Psoas muscle (tissue), 8 donors: ENCODE measurements around the gene ZNF804B. TPM values are rescaled to one million over a fixed set of nuclear protein-coding genes. Genes with fewer than 3 reads are reported as not detected.

Experiments used
- ATAC-seq, 4 donors: fragments of 200-7000 bp; cut with Tn5 transposase; one replicate each; pipeline ENCODE4 v1.9.1; 2020; ENCODE audit warnings: moderate library complexity in 3 of 4, mild to moderate bottlenecking in 2 of 4
- DNase-seq, 2 donors: peaks; one replicate each; pipeline ENCODE4 v3.0.0-alpha.2; 2020
- H3K27ac ChIP-seq: fragments of 200-600 bp; one replicate; pipeline ENCODE4 v1.8.0; 2022
- H3K27me3 ChIP-seq, 3 donors: fragments of 200-600 bp in 1 of 3; one replicate each; pipeline versions ENCODE4 v1.6.1 to v1.8.0; 2013 to 2022; ENCODE audit warnings: low read length in 2 of 3, mild to moderate bottlenecking in 2 of 3, moderate library complexity in 1 of 3; ENCODE audit not compliant: insufficient read depth in 3 of 3
- H3K36me3 ChIP-seq, 2 donors: fragments of 200-600 bp in 1 of 2; one replicate each; pipeline versions ENCODE4 v1.6.1 to v1.8.0; 2013 to 2022; ENCODE audit warnings: low read depth in 1 of 2, mild to moderate bottlenecking in 1 of 2, moderate library complexity in 1 of 2; ENCODE audit not compliant: insufficient read depth in 1 of 2
- H3K4me1 ChIP-seq: fragments of 200-600 bp; one replicate; pipeline ENCODE4 v1.8.0; 2022
- H3K4me3 ChIP-seq: fragments of 200-600 bp; one replicate; pipeline ENCODE4 v1.8.0; 2022; ENCODE audit warnings: mild to moderate bottlenecking
- H3K9me3 ChIP-seq: fragments of 200-600 bp; one replicate; pipeline ENCODE4 v1.8.0; 2022
- WGBS, 3 donors: extraction: QIAGEN DNeasy Blood & Tissue Kit; methylation state at CpG; one replicate each; pipeline versions ENCODE4 v1.1.6 to v1.1.7; 2013; 5-methylcytosine and 5-hydroxymethylcytosine counted together
- intact Hi-C, 2 donors: fragments of 100-400 bp; cut with DNase I; formaldehyde crosslinking; loops; one replicate each; pipeline versions ENCODE4 v1.11.0 to v1.14.2; 2022
- polyA plus RNA-seq, 3 donors: library from polyadenylated mRNA; stranded (reverse); fragments of 200-250 nt; gene quantifications; one replicate each; pipeline ENCODE4 v1.2.3, GENCODE V29; 2013
- total RNA-seq, 4 donors: library from RNA; stranded (reverse); fragmentation: NEBNext Ultra II Directional in 2 of 4; extraction: Animal tissue kit (Norgen Biotek cat#: 25700) in 2 of 4; gene quantifications; one replicate each; pipeline versions ENCODE4 v1.2.1 to v1.2.4, GENCODE V29; 2021 to 2023
- TF ChIP-seq, protein P1 (sequence below): fragments of 200-600 bp; IDR thresholded peaks from one replicate; pipeline ENCODE4 v1.8.0; 2022; ENCODE audit warnings: antibody characterized with exemption
- donor health status: healthy with polysubstance abuse.
- donor health status: DM: no; HTN: no; CAD: no; lungs with moderate emphysema.
- donor health status: Bipolar disorder and iron deficiency.
- donor health status: healthy.
- donor health status: DM: yes; HTN: yes; CAD: no.
- donor health status: DM: no; HTN: no; CAD: no.
- donor health status: DM: no; HTN: no; CAD: no.
- donor health status: DM: yes; HTN: yes; CAD: no.

Gene ZNF804B
- total and polyA plus RNA-seq, 7 donors = not detected

DNA sequence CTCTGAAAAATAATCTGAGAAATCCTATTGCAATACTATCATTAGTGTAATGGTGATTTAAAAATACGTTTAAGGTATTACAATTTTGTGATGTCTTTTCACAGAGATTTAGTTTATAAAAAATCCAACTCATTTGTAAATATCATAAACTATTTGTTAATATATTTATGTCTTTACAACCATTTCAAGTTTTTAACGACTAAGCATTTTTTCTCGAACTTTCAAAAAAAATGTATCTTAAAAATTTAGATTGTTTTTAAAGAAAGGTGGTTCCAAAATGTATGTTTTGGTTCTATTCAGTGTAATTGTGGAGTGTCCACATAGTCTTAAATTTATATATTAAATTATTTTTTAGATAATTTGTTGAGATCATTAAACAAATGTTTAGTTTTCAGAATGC, 170.2 kb downstream of the ZNF804B start:
- Histone ChIP-seq H3K27me3 (no peaks in the 10 kb centered on the region), H3K9me3 (no peaks in the 10 kb centered on the region), H3K4me3 (no peak overlapping the region), H3K27ac (no peak overlapping the region), H3K36me3 (no peaks in the 10 kb centered on the region), H3K4me1 (peaks cover 11% of the 10 kb centered on the region)
- TF ChIP-seq, protein P1, sequence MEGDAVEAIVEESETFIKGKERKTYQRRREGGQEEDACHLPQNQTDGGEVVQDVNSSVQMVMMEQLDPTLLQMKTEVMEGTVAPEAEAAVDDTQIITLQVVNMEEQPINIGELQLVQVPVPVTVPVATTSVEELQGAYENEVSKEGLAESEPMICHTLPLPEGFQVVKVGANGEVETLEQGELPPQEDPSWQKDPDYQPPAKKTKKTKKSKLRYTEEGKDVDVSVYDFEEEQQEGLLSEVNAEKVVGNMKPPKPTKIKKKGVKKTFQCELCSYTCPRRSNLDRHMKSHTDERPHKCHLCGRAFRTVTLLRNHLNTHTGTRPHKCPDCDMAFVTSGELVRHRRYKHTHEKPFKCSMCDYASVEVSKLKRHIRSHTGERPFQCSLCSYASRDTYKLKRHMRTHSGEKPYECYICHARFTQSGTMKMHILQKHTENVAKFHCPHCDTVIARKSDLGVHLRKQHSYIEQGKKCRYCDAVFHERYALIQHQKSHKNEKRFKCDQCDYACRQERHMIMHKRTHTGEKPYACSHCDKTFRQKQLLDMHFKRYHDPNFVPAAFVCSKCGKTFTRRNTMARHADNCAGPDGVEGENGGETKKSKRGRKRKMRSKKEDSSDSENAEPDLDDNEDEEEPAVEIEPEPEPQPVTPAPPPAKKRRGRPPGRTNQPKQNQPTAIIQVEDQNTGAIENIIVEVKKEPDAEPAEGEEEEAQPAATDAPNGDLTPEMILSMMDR = no peak
- intact Hi-C loops = no loop called here
- 81 to 87% (median 85%) methylated on average over 3 of the region's 3 CpGs for WGBS, 3 donors
- ATAC-seq (no peak), DNase-seq (no peak)

DNA sequence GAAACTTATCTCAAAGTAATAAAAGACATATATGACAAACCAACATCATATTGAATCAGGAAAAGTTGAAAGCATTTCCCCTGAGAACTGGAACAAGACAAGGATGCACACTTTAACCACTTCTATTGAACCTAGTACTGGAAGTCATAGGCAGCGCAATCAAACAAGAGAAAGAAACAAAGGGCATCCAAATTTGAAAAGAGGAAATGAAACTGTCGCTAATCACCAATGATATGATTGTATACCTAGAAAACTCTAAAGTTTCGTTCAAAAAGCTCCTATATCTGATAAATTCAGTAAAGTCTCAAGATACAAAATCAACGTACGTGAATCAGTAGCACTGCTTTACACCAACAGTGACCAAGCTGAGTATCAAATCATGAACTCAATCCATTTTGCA, 173.8 kb downstream of the ZNF804B start:
- DNase-seq (no peak), ATAC-seq (no peak)
- Histone ChIP-seq H3K36me3 (no peaks in the 10 kb centered on the region), H3K27me3 (no peaks in the 10 kb centered on the region), H3K4me1 (peaks cover 6% of the 10 kb centered on the region), H3K27ac (no peak overlapping the region), H3K4me3 (no peak overlapping the region), H3K9me3 (no peaks in the 10 kb centered on the region)
- intact Hi-C loops = no loop called here
- TF ChIP-seq, protein P1 = no peak
- 83 to 85% (median 85%) methylated on average over 5 of the region's 5 CpGs for WGBS, 3 donors

DNA sequence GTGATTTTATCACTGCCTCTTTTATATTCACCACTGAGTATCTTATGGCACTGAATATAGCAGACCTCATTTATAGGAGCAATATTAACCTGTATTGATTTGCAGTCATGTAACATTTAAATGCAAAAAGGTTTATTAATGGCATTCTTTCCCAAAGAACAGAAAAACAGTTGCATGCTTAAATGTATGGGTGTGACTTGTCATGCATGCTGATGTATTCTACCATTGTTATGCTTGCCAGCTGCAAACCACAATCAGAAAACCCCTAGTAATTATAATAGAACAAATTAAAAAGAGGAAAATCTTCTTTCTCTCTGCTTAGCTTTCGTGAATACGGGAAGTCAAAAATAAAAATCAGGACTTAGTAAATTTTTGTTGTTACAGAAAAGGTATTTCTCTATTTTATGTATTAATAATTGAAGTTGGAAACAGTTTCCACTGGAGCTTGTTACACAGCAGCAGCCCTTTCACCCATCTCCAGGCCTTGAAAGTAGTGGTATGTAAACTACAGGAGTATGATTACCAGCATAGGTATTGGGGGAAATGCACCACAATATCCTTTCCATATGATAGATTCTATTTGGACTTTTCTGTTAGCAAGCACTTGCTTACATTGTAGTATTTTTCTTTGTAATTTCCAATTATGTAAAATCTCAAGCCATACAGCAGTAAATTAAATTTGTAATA, 183.5 kb downstream of the ZNF804B start:
- 68 to 77% (median 70%) methylated on average over 2 of the region's 2 CpGs for WGBS, 3 donors
- H3K4me3 ChIP-seq = no peak overlapping the region
- no peak for DNase-seq
- TF ChIP-seq, protein P1 = no peak
- H3K9me3 ChIP-seq = no peaks in the 10 kb centered on the region
- no peaks in the 10 kb centered on the region for H3K36me3 ChIP-seq
- no peaks in the 10 kb centered on the region for H3K27me3 ChIP-seq
- H3K27ac ChIP-seq = no peak overlapping the region
- H3K4me1 ChIP-seq = no peaks in the 10 kb centered on the region
- ATAC-seq = no peak
- intact Hi-C loops = no loop called here

DNA sequence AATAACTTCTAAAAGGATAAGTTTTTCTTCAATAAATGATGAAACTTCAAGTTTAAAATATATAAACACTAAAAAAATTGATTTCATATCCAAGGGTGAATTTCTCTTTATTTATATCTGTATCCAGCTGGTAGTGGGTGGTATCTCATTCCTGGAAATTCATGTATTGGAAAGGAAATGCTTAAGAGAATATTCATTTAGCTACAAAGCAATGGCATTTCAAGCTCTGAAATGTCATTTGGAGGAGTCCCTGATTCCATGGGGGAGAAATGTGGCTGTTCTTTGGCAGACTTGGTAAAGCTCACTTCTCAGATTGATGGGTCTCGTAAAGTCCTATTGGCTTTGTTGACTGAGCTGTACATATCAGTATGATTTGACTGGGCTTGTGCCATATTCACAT, 192.3 kb downstream of the ZNF804B start:
- TF ChIP-seq, protein P1 = no peak
- DNase-seq (no peak), ATAC-seq (no peak)
- no peaks in the 10 kb centered on the region for H3K4me1 ChIP-seq
- 65 to 79% (median 74%) methylated on average over 1 of the region's 1 CpG for WGBS, 3 donors
- H3K27ac ChIP-seq = no peak overlapping the region
- intact Hi-C loops = no loop called here
- H3K36me3 ChIP-seq = no peaks in the 10 kb centered on the region
- H3K27me3 ChIP-seq = peaks cover 0 to 2% (median 0%) of the 10 kb centered on the region in 3 donors
- no peaks in the 10 kb centered on the region for H3K9me3 ChIP-seq
- no peak overlapping the region for H3K4me3 ChIP-seq

DNA sequence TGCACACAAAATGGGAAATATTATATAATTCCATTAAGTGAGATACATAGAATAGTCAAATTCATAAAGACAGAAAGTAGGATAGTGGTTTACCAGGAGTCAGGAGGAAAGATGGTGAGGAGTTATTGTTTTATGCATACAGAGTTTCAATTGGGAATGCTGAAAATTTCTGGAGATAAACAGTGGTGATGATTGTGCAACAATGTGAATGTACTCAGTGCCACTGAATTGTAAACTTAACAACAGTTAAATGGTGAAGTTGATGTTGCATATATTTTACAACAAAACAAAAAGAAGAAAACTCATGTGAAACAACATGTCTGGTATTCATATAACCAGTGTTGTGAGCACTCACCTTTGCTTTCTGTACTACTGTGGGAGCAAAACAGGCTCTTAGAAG, 204.9 kb downstream of the ZNF804B start:
- H3K4me1 ChIP-seq = no peaks in the 10 kb centered on the region
- H3K9me3 ChIP-seq = no peaks in the 10 kb centered on the region
- H3K4me3 ChIP-seq = no peak overlapping the region
- no peak for ATAC-seq
- no peaks in the 10 kb centered on the region for H3K36me3 ChIP-seq
- no peak for DNase-seq
- intact Hi-C loops = no loop called here
- TF ChIP-seq, protein P1 = no peak
- no peaks in the 10 kb centered on the region for H3K27me3 ChIP-seq
- H3K27ac ChIP-seq = no peak overlapping the region
